Vagina (tissue), 2 donors: ENCODE measurements around the gene CCKAR.

Experiments
- CTCF ChIP-seq, 3 experiments: fragments of 450-650 bp in 2 of 3; fragments of 200-600 bp in 1 of 3; sonication (generic) in 1 of 3; IDR thresholded peaks; one replicate each; pipeline ENCODE4 v1.5.1; 2017 to 2019; ENCODE audit warnings: antibody characterized with exemption in 3 of 3, mild to moderate bottlenecking in 2 of 3, moderate library complexity in 2 of 3
- POLR2A ChIP-seq, 2 donors: fragments of 450-650 bp; IDR thresholded peaks; one replicate each; pipeline ENCODE4 v1.6.1; 2017; ENCODE audit warnings: antibody characterized with exemption in 2 of 2, mild to moderate bottlenecking in 2 of 2, moderate library complexity in 2 of 2

- no peak for TF ChIP-seq POLR2A (IDR thresholded peaks at IDR 0.05)
- no peak for TF ChIP-seq CTCF (IDR thresholded peaks at IDR 0.05)
Measured at GRCh38 chr4:26473893-26474292, 16.4 kb downstream of the CCKAR start.
